Activated CD8-positive, alpha-beta T cell treated with anti-CD3 and anti-CD28 coated beads for 36 hours (primary cell): ENCODE data around the gene PGM5. TPM values are rescaled to one million over a fixed set of nuclear protein-coding genes. Genes with fewer than 3 reads are reported as not detected.
"Not testable (repeated sequence)": the region's sequence is repeated elsewhere in the genome, so short reads cannot be mapped to it uniquely, and the experiment has no call there.

Experiments used
- ATAC-seq: fragments of 200-7000 bp; cut with Tn5 transposase; one replicate; pipeline ENCODE4 v1.10.0; 2021; ENCODE audit warnings: mild to moderate bottlenecking, moderate library complexity
- CTCF ChIA-PET: fragments of 350-600 bp; sonication (Branson Sonifier 250); formaldehyde crosslinking; loops from one replicate; lab custom pipeline; 2021; ENCODE audit warnings: antibody characterized with exemption; lab: Charles Lee
- POLR2A ChIA-PET: fragments of 350-600 bp; sonication (Branson Sonifier 250); formaldehyde crosslinking; loops from one replicate; lab custom pipeline; 2021; ENCODE audit warnings: antibody characterized with exemption; lab: Charles Lee
- DNase-seq: peaks from one replicate; pipeline ENCODE4 v3.0.0-alpha.2; 2020
- H3K27ac Mint-ChIP-seq: one replicate; pipeline ENCODE4 v1.8.0; 2021; ENCODE audit warnings: mild to moderate bottlenecking, mixed read lengths
- H3K27me3 Mint-ChIP-seq: one replicate; pipeline ENCODE4 v1.8.0; 2021; ENCODE audit warnings: mixed read lengths
- H3K36me3 Mint-ChIP-seq: one replicate; pipeline ENCODE4 v1.8.0; 2021; ENCODE audit warnings: low read depth, mixed read lengths
- H3K4me1 Mint-ChIP-seq: one replicate; pipeline ENCODE4 v1.8.0; 2021; ENCODE audit warnings: low read depth, mixed read lengths
- H3K4me3 Mint-ChIP-seq: one replicate; pipeline ENCODE4 v1.8.0; 2021; ENCODE audit warnings: mild to moderate bottlenecking, moderate library complexity, mixed read lengths
- H3K9me3 Mint-ChIP-seq: one replicate; pipeline ENCODE4 v1.8.0; 2021; ENCODE audit warnings: mixed read lengths
- CTCF ChIP-seq: fragments of 200-600 bp; IDR thresholded peaks from one replicate; pipeline ENCODE4 v1.8.0; 2022; ENCODE audit warnings: antibody characterized with exemption, mild to moderate bottlenecking
- intact Hi-C: fragments of 100-400 bp; cut with micrococcal nuclease; formaldehyde crosslinking; loops from one replicate; pipeline ENCODE4 v1.10.0; 2022
- total RNA-seq, 2 experiments: library from RNA; stranded (reverse); gene quantifications; one replicate each; pipeline ENCODE4 v1.2.3, GENCODE V29; 2021

PGM5 gene
- total RNA-seq, 2 experiments from 2014 or later: not detected

GRCh38 chr9:68338000-68338399, 18.4 kb upstream of the PGM5 start:
- H3K4me3 Mint-ChIP-seq, H3K27ac Mint-ChIP-seq, intact Hi-C loops, ATAC-seq, H3K36me3 Mint-ChIP-seq, H3K27me3 Mint-ChIP-seq, H3K4me1 Mint-ChIP-seq, DNase-seq, POLR2A ChIA-PET, CTCF ChIA-PET, H3K9me3 Mint-ChIP-seq: not testable (repeated sequence)

- ATAC-seq: peak; percentile 98
- H3K4me3 Mint-ChIP-seq, intact Hi-C loops, H3K36me3 Mint-ChIP-seq, H3K27ac Mint-ChIP-seq, H3K4me1 Mint-ChIP-seq, POLR2A ChIA-PET, DNase-seq, H3K27me3 Mint-ChIP-seq, H3K9me3 Mint-ChIP-seq: not testable (repeated sequence)
- peak; percentile 41 for TF ChIP-seq CTCF
- CTCF ChIA-PET: interaction anchor here (1.2 kb wide), 1 partner anchor 217 kb away, joined by 4 read pairs; no protein-coding TSS in a partner anchor
These were observed 14.0 kb upstream of the PGM5 start for GRCh38 chr9:68342265-68343025.

- H3K4me1 Mint-ChIP-seq, H3K9me3 Mint-ChIP-seq, H3K36me3 Mint-ChIP-seq, POLR2A ChIA-PET, H3K27ac Mint-ChIP-seq, H3K27me3 Mint-ChIP-seq, ATAC-seq, intact Hi-C loops, H3K4me3 Mint-ChIP-seq, DNase-seq: not testable (repeated sequence)
- CTCF ChIA-PET: interaction anchor here (1.2 kb wide), 1 partner anchor 217 kb away, joined by 4 read pairs; no protein-coding TSS in a partner anchor
These were observed 13.2 kb upstream of the PGM5 start for GRCh38 chr9:68343242-68343641.

GRCh38 chr9:68343992-68344391, 12.4 kb upstream of the PGM5 start:
- intact Hi-C loops, ATAC-seq, DNase-seq, H3K4me3 Mint-ChIP-seq, CTCF ChIA-PET, H3K9me3 Mint-ChIP-seq, POLR2A ChIA-PET, H3K4me1 Mint-ChIP-seq, H3K36me3 Mint-ChIP-seq, H3K27me3 Mint-ChIP-seq, H3K27ac Mint-ChIP-seq: not testable (repeated sequence)

GRCh38 chr9:68351689-68352088, 4.7 kb upstream of the PGM5 start:
- ATAC-seq, H3K36me3 Mint-ChIP-seq, H3K27ac Mint-ChIP-seq, H3K4me1 Mint-ChIP-seq, H3K4me3 Mint-ChIP-seq, POLR2A ChIA-PET, DNase-seq, CTCF ChIA-PET, H3K27me3 Mint-ChIP-seq, H3K9me3 Mint-ChIP-seq, intact Hi-C loops: not testable (repeated sequence)

GRCh38 chr9:68355993-68356379, 425 bp upstream of the PGM5 start:
- CTCF ChIA-PET, ATAC-seq, H3K36me3 Mint-ChIP-seq, DNase-seq, POLR2A ChIA-PET, H3K27ac Mint-ChIP-seq, intact Hi-C loops, H3K9me3 Mint-ChIP-seq, H3K4me3 Mint-ChIP-seq, H3K4me1 Mint-ChIP-seq: not testable (repeated sequence)
- peaks cover 20% of the 10 kb centered on the region for H3K27me3 Mint-ChIP-seq

GRCh38 chr9:68357119-68357714, 806 bp downstream of the PGM5 start:
- CTCF ChIA-PET, H3K36me3 Mint-ChIP-seq, POLR2A ChIA-PET: not testable (repeated sequence)

GRCh38 chr9:68366933-68367547, 10.6 kb downstream of the PGM5 start:
- H3K4me3 Mint-ChIP-seq, intact Hi-C loops, H3K9me3 Mint-ChIP-seq, H3K27ac Mint-ChIP-seq, POLR2A ChIA-PET, H3K4me1 Mint-ChIP-seq, H3K36me3 Mint-ChIP-seq, H3K27me3 Mint-ChIP-seq, CTCF ChIA-PET: not testable (repeated sequence)
- ATAC-seq: peak; percentile 94
- peak; percentile 37 for DNase-seq

More at GRCh38 chr9:68357119-68357714, 806 bp downstream of the PGM5 start:
- H3K27ac Mint-ChIP-seq, H3K9me3 Mint-ChIP-seq, ATAC-seq, H3K4me1 Mint-ChIP-seq, DNase-seq, intact Hi-C loops: not testable (repeated sequence)
- Mint-ChIP-seq H3K27me3 (peaks cover 20% of the 10 kb centered on the region), H3K4me3 (peak overlapping the region; percentile 26)

GRCh38 chr9:68375789-68376188, 19.4 kb downstream of the PGM5 start:
- ATAC-seq, POLR2A ChIA-PET, H3K36me3 Mint-ChIP-seq, H3K9me3 Mint-ChIP-seq, DNase-seq, CTCF ChIA-PET, intact Hi-C loops, H3K4me1 Mint-ChIP-seq, H3K4me3 Mint-ChIP-seq, H3K27ac Mint-ChIP-seq: not testable (repeated sequence)
- H3K27me3 Mint-ChIP-seq: peaks cover 14% of the 10 kb centered on the region

GRCh38 chr9:68377723-68378122, 21.3 kb downstream of the PGM5 start:
- H3K9me3 Mint-ChIP-seq, POLR2A ChIA-PET, DNase-seq, H3K36me3 Mint-ChIP-seq, CTCF ChIA-PET, H3K27ac Mint-ChIP-seq, intact Hi-C loops, H3K4me3 Mint-ChIP-seq, H3K4me1 Mint-ChIP-seq, ATAC-seq: not testable (repeated sequence)
- H3K27me3 Mint-ChIP-seq: peaks cover 14% of the 10 kb centered on the region

- DNase-seq, H3K4me3 Mint-ChIP-seq, H3K9me3 Mint-ChIP-seq, ATAC-seq, POLR2A ChIA-PET, H3K4me1 Mint-ChIP-seq, intact Hi-C loops, CTCF ChIA-PET, H3K27me3 Mint-ChIP-seq, H3K27ac Mint-ChIP-seq, H3K36me3 Mint-ChIP-seq: not testable (repeated sequence)
These were observed 27.5 kb downstream of the PGM5 start for GRCh38 chr9:68383894-68384293.
